HG03280 (cell line): ENCODE data around the gene VWF.
"Not testable (repeated sequence)": the region's sequence is repeated elsewhere in the genome, so short reads cannot be mapped to it uniquely, and the experiment has no call there.

Experiments used
- ATAC-seq: cut with Tn5 transposase; IDR thresholded peaks from one replicate; pipeline ENCODE4 v1.9.1; 2021; ENCODE audit warnings: mild to moderate bottlenecking, moderate library complexity; ENCODE audit not compliant: unreplicated experiment

Gene VWF

DNA sequence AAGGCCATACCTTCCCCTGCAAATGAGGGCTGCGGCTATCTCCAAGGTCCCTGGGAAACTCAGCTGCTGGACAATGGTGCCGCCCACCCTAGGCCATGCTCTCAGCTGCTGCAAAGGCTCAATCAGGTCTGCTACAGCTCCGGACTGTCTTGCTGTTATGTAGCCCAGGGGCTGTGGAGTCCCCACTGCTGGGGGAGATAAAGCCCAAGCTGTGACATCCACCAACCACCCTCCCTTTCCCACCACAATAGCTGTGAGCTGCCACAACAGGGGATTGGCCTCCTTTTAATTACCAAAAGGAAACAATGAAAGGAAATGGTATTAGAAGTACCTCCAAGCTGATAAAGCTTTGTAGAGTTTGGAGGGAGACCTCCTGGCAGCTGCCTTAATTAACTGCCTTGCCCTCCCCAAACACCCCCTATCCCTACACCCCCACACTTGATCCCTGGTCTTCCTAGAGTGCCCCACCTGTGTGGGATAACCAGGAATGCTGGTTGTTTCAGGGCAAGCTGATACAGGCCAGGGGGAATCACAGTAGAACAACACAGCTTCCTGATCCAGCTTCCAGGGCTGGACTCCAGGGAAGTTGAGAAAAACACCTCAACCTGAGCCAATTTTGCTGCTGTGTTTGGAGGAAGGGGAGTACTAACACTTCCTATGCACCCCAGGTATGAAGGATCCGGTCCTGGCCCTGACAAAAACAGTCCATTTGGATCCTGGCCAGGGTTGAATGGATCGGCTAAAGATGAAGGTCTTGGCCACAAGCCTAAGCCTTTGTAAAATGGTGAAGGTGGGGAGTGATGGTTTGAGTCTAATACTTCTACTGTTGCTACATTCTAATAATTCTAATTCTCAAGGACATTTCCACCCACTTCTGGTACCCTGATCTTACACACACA, at the start of gene VWF:
Gene VWF, minus strand, starts transcription at position 260 of the 899 bp plus-strand sequence. CDS start 1,474 bp downstream, outside the sequence.
- ATAC-seq, result no peak

DNA sequence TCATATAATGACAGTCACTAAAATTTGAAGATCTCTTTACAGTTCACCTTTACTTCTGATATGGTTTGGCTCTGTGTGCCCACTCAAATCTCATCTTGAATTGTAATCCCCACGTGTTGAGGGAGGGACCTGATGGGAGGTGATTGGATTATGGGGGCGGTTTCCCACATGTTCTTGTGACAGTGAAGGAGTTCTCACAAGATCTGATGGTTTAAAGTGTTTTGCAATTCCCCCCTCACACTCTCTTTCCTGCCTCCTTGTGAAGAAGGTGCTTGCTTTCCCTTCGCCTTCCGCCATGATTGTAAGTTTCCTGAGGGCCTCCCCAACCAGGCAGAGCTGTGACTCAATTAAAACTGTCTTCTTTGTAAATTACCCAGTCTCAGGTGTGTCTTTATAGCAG, 48.4 kb upstream of the VWF start:
- ATAC-seq, result no peak

DNA sequence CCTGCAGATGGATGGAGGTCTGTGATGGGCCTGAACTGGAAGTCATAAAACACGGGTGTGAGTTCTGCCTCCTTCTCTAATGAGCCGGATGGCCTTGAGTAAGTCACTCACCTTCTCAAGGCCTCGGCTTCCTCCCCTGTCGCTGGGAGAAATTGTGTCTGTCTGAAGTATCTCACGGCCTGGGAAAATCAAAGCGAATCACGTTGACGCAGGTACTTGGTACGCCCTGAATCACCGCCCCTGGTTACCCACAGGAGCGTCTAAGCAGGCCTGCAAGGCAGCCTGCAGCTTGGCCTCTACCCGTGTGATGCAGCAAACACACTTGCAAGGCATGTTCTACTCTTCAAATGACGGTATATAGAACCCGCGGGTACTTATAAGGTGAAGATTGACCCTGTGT, 47.6 kb upstream of the VWF start:
- ATAC-seq, result no peak

DNA sequence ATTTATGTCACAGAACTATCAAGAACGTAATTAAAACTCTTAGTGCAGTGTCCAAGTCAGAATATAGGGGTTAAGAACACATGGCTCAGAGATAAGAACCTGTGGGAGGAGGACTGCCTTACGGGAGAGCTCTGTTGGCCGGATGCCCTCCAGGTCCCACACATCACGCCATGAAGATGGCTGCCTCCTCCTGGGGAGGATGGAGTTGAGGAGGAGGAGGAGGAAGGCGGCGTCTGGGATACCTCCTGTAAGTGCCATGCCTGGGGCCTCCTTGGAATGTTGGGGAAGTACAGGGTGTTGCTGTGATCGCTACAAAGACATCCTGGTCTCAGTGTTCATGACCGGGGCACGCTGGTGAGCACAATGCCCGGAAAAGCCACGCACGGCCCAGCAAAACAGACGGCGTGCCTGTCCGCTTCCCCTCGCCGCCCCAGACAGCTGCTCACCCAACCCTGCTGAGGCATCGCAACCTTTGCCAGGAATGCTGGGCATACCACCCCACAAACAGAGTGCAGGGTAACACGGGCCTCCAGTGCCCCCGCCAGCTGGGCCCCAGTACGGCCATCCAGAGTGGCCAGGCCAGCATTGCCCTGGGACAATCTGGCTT, 47.0 kb upstream of the VWF start:
- no peak for ATAC-seq

DNA sequence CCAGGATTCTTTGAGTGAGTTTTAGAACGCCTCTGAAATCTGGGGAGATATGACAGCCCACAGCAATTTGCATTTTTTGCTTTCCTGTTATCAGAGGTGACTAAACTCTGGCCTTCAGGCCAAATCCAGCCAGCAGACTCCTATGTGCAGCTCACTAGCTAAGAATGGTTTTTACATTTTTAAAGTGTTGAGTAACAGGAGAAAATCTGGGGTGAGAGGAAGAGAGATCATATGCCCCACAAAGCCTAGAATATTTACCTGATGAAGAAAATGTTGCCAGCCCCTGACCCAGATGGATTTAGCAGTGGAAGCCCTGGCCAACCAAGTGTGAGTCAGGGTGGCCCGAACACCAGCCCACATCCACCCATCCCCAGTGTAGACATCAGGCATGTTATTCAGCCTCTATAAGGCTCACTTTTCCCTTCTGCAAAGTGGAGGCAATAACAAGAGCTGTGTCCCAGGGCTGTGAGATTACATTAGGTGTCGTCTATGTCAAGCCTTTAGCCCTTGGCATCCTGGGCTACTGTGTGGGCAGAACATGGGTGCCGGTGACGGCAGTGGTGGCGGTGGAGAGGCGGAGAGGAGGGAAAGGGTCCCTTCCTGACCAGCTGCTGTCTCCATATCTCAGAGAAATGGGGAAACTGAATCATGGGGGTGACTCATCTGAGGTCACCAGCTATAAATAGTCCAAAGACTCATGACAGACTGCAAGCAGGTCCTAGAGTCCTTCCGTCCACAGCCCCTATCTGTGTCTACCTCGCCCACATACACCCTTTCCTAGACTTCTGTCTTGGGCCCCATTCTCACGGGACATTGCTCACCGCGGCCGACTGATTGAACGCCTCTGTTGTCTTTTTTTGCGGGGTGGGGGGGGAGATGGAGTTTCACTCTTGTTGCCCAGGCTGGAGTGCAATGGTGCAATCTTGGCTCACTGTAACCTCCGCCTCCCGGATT, 43.1 kb upstream of the VWF start:
- ATAC-seq, result peak; percentile 80

DNA sequence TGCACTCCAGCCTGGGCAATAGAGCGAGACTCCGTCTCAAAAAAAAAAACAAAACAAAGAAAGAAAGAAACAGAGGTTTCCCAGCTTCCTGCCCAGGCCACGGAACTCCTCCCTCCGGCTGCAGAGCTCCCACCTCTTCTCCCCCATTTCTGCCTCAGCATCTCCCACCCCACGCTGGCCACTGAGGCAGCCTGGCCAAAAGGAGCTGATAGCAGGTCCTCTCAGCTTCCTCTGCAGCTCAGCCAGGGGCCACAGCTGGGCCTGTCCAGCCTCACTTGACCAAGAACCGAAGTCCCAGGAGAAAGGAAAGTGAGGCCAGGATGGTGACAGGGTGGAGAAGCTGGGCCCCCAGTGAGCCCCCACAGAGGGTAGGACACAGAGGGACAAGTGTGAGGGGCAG, 42.3 kb upstream of the VWF start:
- ATAC-seq, result no peak

DNA sequence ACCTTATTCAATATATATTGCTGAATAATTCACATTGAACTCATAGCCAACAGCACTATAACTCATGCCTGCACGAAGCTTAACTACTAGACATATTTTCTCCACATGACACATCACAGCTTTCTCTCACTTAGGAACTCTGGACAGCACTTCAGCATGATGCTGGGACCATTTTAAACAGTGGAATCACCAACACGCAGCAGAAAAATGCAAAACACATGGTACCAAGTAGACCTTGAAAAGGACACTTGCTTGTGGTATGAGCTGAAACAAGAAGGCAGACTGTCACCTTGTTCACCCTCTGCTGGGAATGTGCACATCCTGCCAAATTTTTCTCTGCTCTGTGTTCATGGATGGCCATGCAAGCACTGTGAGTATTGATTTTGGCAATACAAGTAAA, 40.9 kb upstream of the VWF start:
- ATAC-seq, result no peak

DNA sequence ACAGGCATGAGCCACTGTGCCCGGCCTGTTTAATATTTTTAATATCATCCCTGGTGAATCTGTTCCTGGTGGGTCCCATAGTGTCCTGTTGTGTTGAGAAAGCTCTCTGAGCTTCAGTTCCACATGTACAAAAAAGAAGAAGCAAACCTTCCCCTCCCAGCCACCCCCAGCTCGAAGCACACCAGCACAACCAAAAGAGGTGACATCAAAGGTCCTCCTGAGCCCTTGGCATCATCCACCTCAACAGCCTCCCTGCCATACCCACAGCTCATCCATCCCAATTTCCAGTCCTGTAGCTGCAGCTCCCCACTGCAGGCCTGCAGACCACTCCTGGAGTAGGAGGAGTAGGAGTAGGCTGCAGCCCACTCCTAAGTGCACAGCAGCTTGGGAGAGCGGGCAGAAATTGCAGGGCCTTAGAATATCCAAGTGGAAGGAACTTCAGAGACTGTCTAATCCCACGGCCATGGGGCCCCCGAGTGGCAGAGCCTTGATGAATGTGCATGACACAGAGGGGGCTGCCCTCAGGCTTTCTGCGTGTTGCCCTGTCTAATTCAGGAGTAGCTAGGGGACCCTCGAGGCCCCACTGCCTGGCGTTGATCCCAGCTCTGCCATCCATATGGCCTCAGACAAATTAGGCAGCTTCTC, 39.1 kb upstream of the VWF start:
- ATAC-seq, result no peak

- ATAC-seq, result no peak
These were observed 36.8 kb upstream of the VWF start for GRCh38 chr12:6161124-6161882.

DNA sequence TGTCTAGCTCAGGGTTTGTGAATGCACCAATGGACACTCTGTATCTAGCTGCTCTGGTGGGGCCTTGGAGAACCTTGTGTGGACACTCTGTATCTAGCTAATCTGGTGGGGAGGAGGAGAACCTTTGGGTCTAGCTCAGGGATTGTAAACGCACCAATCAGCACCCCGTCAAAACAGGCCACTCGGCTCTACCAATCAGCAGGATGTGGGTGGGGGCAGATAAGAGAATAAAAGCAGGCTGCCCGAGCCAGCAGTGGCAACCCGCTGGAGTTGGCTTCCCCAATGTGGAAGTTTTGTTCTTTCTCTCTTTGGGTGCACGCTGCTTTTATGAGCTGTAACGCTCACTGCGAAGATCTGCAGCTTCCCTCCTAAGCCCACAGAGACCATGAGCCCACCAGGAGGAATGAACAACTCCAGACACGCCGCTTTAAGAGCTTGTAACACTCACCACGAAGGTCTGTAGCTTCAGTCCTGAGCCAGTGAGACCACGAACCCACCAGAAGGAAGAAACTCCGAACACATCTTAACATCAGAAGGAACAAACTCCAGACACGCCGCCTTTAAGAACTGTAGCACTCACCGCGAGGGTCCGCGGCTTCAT, 35.7 kb upstream of the VWF start:
- not testable (repeated sequence) for ATAC-seq

DNA sequence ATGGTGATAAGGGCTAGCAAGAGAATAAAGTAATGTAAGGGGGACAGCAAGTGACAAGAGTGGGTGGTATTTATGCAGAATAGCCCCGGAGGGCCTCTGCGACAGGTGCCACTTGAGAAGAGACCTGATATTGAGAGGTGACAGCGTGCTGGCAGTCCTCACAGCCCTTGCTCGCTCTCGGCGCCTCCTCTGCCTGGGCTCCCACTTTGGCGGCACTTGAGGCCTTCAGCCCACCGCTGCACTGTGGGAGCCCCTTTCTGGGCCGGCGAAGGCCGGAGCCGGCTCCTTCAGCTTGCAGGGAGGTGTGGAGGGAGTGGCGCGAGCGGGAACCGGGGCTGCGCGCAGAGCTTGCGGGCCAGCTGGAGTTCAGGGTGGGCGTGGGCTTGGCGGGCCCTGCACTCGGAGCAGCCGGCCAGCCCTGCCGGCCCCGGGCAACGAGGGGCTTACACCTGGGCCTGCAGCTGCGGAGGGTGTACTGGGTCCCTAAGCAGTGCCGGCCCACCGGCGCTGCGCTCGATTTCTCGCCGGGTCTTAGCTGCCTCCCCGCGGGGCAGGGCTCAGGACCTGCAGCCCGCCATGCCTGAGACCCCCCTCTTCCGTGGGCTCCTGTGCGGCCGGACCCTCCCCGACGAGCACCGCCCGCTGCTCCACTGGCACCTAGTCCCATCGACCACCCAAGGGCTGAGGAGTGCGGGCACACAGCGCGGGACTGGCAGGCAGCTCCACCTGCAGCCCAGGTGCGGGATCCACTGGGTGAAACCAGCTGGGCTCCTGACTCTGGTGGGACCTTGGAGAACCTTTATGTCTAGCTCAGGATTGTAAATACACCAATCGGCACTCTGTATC, 34.9 kb upstream of the VWF start:
- ATAC-seq, result not testable (repeated sequence)

DNA sequence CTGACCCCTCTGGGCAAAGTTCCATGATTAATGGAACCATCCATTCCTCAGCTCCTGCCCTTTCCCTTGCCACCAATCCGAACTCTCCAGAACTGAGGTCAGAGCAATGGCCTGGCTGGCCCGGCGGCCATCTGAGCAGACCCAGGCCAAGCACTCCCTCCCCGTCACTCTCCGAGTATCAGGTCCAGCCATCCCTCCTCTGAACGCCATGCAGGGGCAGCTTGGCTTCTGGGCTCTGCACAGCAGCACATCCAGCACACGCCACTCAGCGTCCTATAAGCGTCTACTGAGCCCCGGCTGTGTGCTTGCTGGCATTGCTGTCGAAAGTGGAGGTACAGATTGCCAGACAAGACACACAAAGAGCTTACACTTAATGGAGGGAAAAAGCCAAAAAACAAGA, 34.3 kb upstream of the VWF start:
- no peak for ATAC-seq

DNA sequence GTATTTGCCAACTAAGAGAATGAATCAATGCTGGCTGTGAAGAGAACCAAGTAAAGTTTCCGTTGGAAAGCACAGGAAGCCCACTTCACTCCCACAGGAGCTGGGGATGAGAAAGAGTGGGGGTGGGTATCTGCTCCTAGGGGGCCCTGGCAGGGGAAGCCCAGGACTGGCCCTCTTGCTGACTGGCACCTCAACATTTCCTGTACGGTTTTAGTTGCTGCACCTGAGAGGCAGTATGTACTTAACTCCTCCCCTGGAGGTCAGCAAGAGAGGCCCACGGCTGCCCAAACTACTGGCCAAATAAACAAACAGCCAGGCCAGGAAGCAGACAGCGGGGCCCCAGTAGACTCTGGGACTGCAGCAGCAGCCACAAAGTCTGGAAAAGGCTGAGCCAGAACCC, 33.8 kb upstream of the VWF start:
- no peak for ATAC-seq

DNA sequence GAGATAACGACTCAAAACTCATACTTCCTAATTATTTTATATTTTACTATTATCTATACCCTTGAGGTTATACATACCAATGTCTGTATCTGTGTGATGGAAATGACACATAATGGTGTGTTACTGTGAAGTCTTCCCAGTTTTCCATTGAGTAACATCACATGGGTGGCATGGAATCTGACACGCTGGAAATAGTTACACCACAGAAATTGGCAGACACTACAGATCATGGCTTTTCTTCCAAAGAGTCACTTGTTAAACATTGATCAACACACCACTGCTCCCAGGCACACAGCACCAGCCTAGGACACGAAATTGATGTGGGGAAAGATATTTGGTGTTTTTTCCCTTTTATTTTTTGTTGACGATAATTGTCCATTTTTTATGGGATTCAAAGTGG, 33.0 kb upstream of the VWF start:
- no peak for ATAC-seq

GRCh38 chr12:6154730-6155459, 30.4 kb upstream of the VWF start:
- ATAC-seq, result no peak

- not testable (repeated sequence) for ATAC-seq
These were observed 24.3 kb upstream of the VWF start for GRCh38 chr12:6148722-6149121.

GRCh38 chr12:6148061-6148460, 23.6 kb upstream of the VWF start:
- no peak for ATAC-seq

DNA sequence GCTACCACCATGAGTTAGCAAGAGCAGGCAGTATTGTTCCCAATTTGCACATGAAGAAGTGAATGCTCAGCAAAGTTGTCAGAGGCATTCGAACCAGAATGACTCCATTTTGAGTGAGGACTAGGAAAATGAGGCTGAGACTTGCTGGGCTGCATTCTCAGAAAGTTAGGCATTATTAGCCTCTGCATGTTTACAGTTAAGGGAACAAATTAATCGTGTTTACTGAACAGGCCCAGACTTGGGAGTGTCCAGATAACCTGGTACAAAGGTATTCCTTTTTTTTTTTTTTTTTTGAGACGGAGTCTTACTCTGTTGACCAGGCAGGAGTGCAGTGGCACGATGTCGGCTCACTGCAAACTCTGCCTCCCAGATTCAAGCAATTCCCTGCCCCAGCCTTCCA, 22.5 kb upstream of the VWF start:
- no peak for ATAC-seq
